RPMI7951 (cell line): ENCODE results near the gene CYFIP1. TPM values are rescaled to one million over a fixed set of nuclear protein-coding genes. Genes with fewer than 3 reads are reported as not detected.
A peak's percentile ranks its signal among the peaks of the same experiment; 100 is the strongest.

Experiments
- DNase-seq: peaks from one replicate; pipeline ENCODE4 v3.0.0-alpha.2; 2012; ENCODE audit warnings: low read depth
- total RNA-seq: library from RNA; depleted of rRNA; stranded (reverse); fragments of >200 nt; shearing (Covaris generic); gene quantifications from 2 replicates; pipeline ENCODE4 v1.2.3, GENCODE V29; 2014

CYFIP1 gene
- total RNA-seq, 1 experiment from 2014 or later = 89.6 TPM

DNA sequence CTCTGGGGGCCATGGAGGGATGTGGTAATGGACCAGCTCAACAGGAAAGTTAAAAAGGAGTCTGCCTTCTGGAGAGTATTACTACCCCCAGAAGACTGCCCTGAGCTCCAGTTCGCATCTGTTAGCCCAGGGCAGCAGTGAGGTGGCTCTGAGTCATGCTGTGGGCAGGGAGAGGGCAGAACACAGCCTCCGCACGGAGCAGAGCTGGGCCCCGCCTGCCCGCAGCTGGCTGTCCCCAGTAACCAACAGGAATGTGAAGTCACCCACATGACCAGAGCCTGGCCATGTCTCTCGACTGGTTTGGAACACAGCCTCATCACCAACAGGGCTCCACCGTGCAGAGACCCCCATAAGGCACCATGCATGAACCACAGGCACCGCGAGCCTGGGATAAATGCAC, 62.1 kb downstream of the CYFIP1 start:
- DNase-seq = peak; percentile 84

DNA sequence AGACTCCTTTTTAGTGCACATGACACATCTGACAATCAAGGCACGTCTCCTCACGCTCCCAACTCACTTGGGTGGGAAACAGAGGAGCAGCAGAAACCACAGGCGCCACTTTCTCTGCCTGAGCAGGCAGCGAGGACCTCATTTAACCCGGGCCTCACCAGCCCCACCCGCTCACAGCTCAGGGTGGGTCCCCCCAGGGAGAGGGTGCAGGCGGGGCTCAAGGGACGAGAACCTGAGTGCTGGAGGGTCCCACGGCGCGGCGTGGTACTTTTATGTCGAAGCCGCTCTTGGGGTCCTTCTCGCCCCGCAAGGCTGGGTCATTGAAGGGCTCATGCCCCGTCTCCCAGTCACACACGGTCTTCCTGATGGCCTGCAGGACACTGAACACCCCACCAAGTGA, 62.6 kb downstream of the CYFIP1 start:
- no peak for DNase-seq

GRCh38 chr15:22916606-22917350, 63.4 kb downstream of the CYFIP1 start:
- no peak for DNase-seq

- peak; percentile 48 for DNase-seq
Measured at GRCh38 chr15:22915866-22916515, 64.2 kb downstream of the CYFIP1 start.

- no peak for DNase-seq
Measured at GRCh38 chr15:22913646-22914380, 66.4 kb downstream of the CYFIP1 start.

DNA sequence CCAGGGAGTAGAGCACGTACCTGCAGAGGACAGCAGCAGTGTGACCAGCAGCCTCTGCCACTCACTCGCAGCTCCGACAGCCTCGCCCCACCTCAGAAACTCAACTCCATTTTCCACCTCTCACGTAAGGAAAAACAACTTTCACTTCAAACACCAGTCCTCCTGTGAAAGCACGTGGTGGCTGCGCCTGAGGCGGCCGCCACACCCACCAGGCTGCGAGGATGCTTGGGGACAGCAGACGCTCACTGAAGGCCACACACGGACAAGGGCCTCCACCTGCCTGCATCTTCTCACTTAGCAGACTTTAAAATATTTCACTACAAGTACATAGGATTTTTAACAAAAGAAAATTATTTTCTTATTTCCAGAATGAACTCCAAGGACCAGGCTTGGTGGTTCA, 67.9 kb downstream of the CYFIP1 start:
- DNase-seq = no peak

DNA sequence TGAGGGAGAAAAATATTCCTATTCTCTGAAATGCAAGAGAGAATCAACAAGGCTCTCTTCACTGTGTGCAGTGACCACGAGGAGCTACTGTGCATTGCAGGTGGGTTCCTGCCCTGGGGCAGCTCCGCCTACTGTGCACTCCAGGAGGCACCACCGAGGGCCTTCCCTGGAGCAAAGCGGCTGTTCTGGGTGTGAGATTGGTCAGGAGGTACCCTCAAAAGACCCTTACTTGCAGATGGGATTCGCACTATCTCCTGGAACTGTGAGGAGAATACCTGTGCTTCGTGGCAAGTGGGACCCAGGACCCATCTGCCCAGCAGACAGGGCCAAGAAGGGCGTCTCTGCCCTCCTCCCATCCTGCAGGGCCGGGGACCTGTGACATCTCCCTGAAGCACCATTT, 68.9 kb downstream of the CYFIP1 start:
- no peak for DNase-seq

GRCh38 chr15:22908830-22909229, 71.3 kb downstream of the CYFIP1 start:
- DNase-seq = no peak

- DNase-seq = no peak
Measured at GRCh38 chr15:22907161-22907950, 72.8 kb downstream of the CYFIP1 start.

- peak; percentile 7 for DNase-seq
Measured at GRCh38 chr15:22904736-22905135, 75.4 kb downstream of the CYFIP1 start.

DNA sequence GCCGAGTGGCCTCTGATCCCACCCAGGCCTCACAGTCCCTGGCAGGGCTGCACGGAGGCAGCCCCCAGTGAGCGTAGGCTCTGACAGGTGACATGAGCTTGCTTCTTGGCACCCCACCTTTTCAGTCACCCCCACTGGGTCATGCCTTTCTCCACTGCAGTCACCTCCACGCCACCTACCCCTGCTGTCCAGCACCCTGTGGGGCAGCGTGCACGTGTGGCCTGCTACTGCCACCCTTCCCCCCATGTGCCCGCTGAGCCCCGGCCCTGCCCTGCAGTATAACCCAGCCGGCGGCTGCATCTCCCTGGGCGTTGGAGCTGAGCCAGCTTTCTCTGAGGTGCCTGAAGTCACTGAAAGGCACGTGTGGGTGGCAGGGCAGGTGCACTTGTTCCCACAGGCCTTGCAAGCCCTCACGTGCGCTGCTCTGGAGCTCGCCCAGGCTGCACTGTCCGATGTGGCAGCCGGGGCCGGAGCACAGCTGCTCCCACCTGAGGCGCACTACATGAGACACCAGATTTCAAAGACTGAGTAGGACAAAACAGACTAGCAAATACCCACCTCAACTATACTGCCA, 76.1 kb downstream of the CYFIP1 start:
- DNase-seq = no peak

DNA sequence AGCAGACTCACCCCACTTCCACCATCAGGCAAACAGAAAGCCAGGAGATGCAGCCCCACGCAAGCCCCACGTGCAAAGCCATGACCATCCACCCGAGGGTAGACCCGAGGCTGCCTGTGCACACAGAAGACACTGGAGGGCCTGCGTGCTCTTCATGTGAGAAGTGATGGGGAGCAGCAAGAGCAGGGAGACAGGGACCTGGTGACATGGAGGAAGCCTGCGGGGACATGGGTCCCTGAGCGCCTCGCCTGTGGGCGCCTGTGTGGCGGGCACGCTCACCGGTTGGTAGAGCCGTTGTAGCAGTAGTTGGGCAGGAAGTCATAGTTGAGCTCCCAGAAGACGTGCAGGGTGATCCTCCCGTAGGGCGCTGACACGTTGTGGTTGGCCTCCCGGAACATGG, 76.7 kb downstream of the CYFIP1 start:
- no peak for DNase-seq

DNA sequence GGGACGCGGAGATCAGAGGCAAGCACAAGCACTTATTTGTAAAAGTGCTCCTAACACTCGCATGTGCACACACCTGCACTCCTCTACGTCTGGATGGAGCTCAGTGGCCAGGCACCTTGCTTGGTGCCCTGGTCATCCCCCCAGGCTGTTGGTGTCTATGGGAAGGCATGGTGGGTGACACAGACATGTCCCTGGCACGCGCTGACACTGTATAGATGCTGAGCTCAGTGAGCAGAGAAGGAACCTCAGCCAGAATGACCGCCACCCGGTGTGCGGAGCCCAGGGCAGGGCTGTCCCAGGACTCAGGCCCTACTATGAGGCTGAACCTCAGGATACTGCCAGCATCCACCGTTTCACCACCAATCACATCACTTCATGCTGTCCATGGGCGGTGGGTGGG, 77.2 kb downstream of the CYFIP1 start:
- DNase-seq = no peak

DNA sequence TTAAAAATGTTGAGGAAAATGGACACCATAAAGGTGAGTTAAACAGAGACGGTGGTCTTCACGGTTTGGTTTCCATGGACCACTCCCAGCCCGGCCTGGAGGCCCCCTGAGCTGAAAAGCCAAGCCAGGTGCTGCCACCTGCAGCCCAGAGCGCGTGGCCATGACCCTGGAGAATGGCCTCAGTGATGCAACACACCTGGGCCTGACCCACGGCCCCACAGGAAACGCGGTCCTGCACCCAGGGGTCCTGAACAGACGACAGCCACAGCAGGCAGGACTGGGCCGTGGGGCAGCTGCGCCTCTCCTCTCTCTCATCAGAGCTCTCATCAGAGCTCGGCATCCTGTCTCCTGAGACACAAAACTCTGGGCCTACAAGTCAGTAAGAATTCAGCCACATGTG, 77.6 kb downstream of the CYFIP1 start:
- no peak for DNase-seq

GRCh38 chr15:22902046-22902445, 78.1 kb downstream of the CYFIP1 start:
- DNase-seq = no peak

- peak; percentile 90 for DNase-seq
Measured at GRCh38 chr15:22895465-22896190, 84.5 kb downstream of the CYFIP1 start.

DNA sequence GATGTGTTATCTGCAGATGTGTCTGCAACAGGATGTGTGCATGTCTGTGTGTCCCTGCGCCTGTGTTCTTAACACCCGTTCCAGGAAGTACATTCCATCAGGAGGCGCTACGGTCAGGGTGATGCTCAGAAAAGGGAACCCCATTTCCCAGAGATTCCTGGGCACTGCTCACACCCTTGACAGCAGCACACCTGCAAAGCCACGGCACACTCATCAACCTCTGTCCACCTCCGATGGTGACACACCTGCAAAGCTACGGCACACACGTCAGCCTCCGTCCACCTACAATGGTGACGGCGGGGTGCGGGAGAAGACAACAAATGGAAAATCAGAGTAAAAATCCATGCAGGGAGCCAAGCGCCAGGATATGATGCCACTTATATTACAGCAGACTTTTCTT, 86.3 kb downstream of the CYFIP1 start:
- DNase-seq = no peak

GRCh38 chr15:22893081-22893480, 87.1 kb downstream of the CYFIP1 start:
- DNase-seq = no peak

DNA sequence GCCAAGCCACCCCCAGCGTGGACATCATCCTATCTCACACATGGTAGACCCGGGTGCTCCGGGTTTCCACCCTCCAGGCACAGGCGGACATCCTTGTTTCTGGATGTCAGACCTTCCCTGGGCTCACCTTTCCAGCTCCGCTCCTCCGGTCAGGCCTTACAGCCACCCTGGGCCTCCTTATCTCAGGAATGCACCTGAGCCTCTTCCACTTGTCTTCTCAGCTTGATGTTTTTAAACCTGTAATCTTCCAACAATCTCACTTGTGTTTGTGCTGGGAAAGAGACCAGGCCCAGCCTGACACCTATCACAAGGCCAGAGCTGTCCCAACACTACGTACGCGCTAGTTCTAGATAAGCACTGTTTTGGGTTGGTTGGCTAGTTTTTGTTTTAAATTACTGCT, 87.8 kb downstream of the CYFIP1 start:
- no peak for DNase-seq

GRCh38 chr15:22891426-22892210, 88.5 kb downstream of the CYFIP1 start:
- DNase-seq = no peak
